H9 (cell line): ENCODE data around the gene CASK. TPM values are rescaled to one million over a fixed set of nuclear protein-coding genes. Genes with fewer than 3 reads are reported as not detected.

Source experiments
- DNase-seq: peaks from one replicate; pipeline ENCODE4 v3.0.0-alpha.2; 2017
- H2AFZ ChIP-seq: one replicate; pipeline ENCODE4 v1.6.1; 2013; ENCODE audit warnings: mild to moderate bottlenecking, low read length, control low read depth, moderate library complexity
- H2AK5ac ChIP-seq: 2 replicates; pipeline ENCODE4 v1.6.1; 2013; ENCODE audit warnings: low read length, control low read depth, mixed read lengths; ENCODE audit not compliant: insufficient read length
- H2BK120ac ChIP-seq: one replicate; pipeline ENCODE4 v1.6.1; 2013; ENCODE audit warnings: low read depth, mild to moderate bottlenecking, low read length, control low read depth, inconsistent platforms; ENCODE audit not compliant: poor library complexity, severe bottlenecking
- H2BK12ac ChIP-seq: 2 replicates; pipeline ENCODE4 v1.6.1; 2013; ENCODE audit warnings: low read length, control low read depth, mixed read lengths, low read depth; ENCODE audit not compliant: insufficient read length
- H2BK15ac ChIP-seq: 2 replicates; pipeline ENCODE4 v1.6.1; 2013; ENCODE audit warnings: low read depth, low read length, control low read depth
- H2BK20ac ChIP-seq: one replicate; pipeline ENCODE4 v1.6.1; 2013; ENCODE audit warnings: low read depth, mild to moderate bottlenecking, low read length, control low read depth, inconsistent platforms; ENCODE audit not compliant: poor library complexity, severe bottlenecking
- H2BK5ac ChIP-seq: 2 replicates; pipeline ENCODE4 v1.6.1; 2013; ENCODE audit warnings: low read length, control low read depth, mixed read lengths; ENCODE audit not compliant: insufficient read length
- H3K14ac ChIP-seq: 2 replicates; pipeline ENCODE4 v1.6.1; 2013; ENCODE audit warnings: low read length, control low read depth; ENCODE audit not compliant: insufficient read depth
- H3K18ac ChIP-seq: 2 replicates; pipeline ENCODE4 v1.6.1; 2013; ENCODE audit warnings: low read depth, mild to moderate bottlenecking, mixed read lengths, low read length, control low read depth; ENCODE audit not compliant: insufficient read length
- H3K23ac ChIP-seq: 2 replicates; pipeline ENCODE4 v1.6.1; 2013; ENCODE audit warnings: low read length, control low read depth, mixed read lengths, low read depth; ENCODE audit not compliant: insufficient read length
- H3K23me2 ChIP-seq: 2 replicates; pipeline ENCODE4 v1.6.1; 2013; ENCODE audit warnings: low read depth, mild to moderate bottlenecking, mixed read lengths, low read length, control low read depth; ENCODE audit not compliant: insufficient read length, poor library complexity, severe bottlenecking
- H3K27ac ChIP-seq: 2 replicates; pipeline ENCODE4 v1.5.1; 2013; ENCODE audit warnings: low read length, control low read depth, mixed read lengths, low read depth; ENCODE audit not compliant: insufficient read length
- H3K27me3 ChIP-seq: 2 replicates; pipeline ENCODE4 v1.6.1; 2013; ENCODE audit warnings: low read length, control low read depth, inconsistent platforms; ENCODE audit not compliant: insufficient read depth
- H3K4ac ChIP-seq: 2 replicates; pipeline ENCODE4 v1.6.1; 2013; ENCODE audit warnings: low read depth, mild to moderate bottlenecking, control low read depth, inconsistent platforms, low read length, moderate library complexity
- H3K4me1 ChIP-seq: 2 replicates; pipeline ENCODE4 v1.6.1; 2013; ENCODE audit warnings: low read length, control low read depth, inconsistent platforms; ENCODE audit not compliant: insufficient read depth
- H3K4me2 ChIP-seq: 2 replicates; pipeline ENCODE4 v1.6.1; 2013; ENCODE audit warnings: low read length, control low read depth, mixed read lengths; ENCODE audit not compliant: insufficient read length, insufficient read depth
- H3K56ac ChIP-seq: 2 replicates; pipeline ENCODE4 v1.6.1; 2013; ENCODE audit warnings: low read depth, mild to moderate bottlenecking, mixed read lengths, low read length, control low read depth; ENCODE audit not compliant: insufficient read length
- H3K79me1 ChIP-seq: 2 replicates; pipeline ENCODE4 v1.6.1; 2013; ENCODE audit warnings: low read depth, mild to moderate bottlenecking, moderate library complexity, low read length, control low read depth, inconsistent platforms; ENCODE audit not compliant: insufficient read depth, poor library complexity, severe bottlenecking
- H3K79me2 ChIP-seq: 2 replicates; pipeline ENCODE4 v1.6.1; 2013; ENCODE audit warnings: low read length, control low read depth, inconsistent platforms; ENCODE audit not compliant: insufficient read depth
- H3K9ac ChIP-seq: 2 replicates; pipeline ENCODE4 v1.6.1; 2013; ENCODE audit warnings: low read length, control low read depth, mixed read lengths; ENCODE audit not compliant: insufficient read length; ENCODE audit errors: extremely low read depth
- H3K9me3 ChIP-seq: one replicate; pipeline ENCODE4 v1.6.1; 2013; ENCODE audit warnings: low read depth, low read length, inconsistent platforms; ENCODE audit not compliant: control insufficient read depth
- H3T11ph ChIP-seq: one replicate; pipeline ENCODE4 v1.6.1; 2013; ENCODE audit warnings: mild to moderate bottlenecking, low read length, control low read depth, inconsistent platforms
- H4K20me1 ChIP-seq: one replicate; pipeline ENCODE4 v1.6.1; 2013; ENCODE audit not compliant: control insufficient read depth, insufficient read length, insufficient read depth
- H4K5ac ChIP-seq: 2 replicates; pipeline ENCODE4 v1.6.1; 2013; ENCODE audit warnings: low read depth, mild to moderate bottlenecking, mixed read lengths, low read length, control low read depth; ENCODE audit not compliant: insufficient read length
- H4K8ac ChIP-seq: replicated peaks from 2 replicates; pipeline ENCODE4 v1.6.1; 2013; ENCODE audit warnings: low read length, control low read depth, mixed read lengths, low read depth; ENCODE audit not compliant: insufficient read length
- H4K91ac ChIP-seq: 2 replicates; pipeline ENCODE4 v1.6.1; 2013; ENCODE audit warnings: low read depth, mild to moderate bottlenecking, moderate library complexity, mixed read lengths, low read length, control low read depth; ENCODE audit not compliant: insufficient read length
- H3K27ac Mint-ChIP-seq, 3 experiments: 2 replicates in 2 of 3; 3 replicates in 1 of 3; pipeline ENCODE4 v1.8.0; 2020 to 2021; ENCODE audit warnings: mixed read lengths in 3 of 3, mild to moderate bottlenecking in 1 of 3, moderate library complexity in 1 of 3
- H3K27me3 Mint-ChIP-seq: 2 replicates; pipeline ENCODE4 v1.8.0; 2021; ENCODE audit warnings: low read depth, mild to moderate bottlenecking, moderate library complexity, mixed read lengths
- H3K36me3 Mint-ChIP-seq, 3 experiments: 2 replicates in 2 of 3; 3 replicates in 1 of 3; pipeline ENCODE4 v1.8.0; 2020 to 2021; ENCODE audit warnings: low read depth in 3 of 3, mixed read lengths in 3 of 3; ENCODE audit not compliant: insufficient read depth in 1 of 3
- H3K4me1 Mint-ChIP-seq, 2 experiments: 2 replicates each; pipeline ENCODE4 v1.8.0; 2020; ENCODE audit warnings: mixed read lengths in 2 of 2
- H3K4me3 Mint-ChIP-seq, 2 experiments: 2 replicates in 1 of 2; 3 replicates in 1 of 2; pipeline ENCODE4 v1.8.0; 2020 to 2021; ENCODE audit warnings: mild to moderate bottlenecking in 2 of 2, mixed read lengths in 2 of 2, moderate library complexity in 1 of 2
- H3K9me3 Mint-ChIP-seq, 2 experiments: 2 replicates in 1 of 2; 3 replicates in 1 of 2; pipeline ENCODE4 v1.8.0; 2020; ENCODE audit warnings: mild to moderate bottlenecking in 2 of 2, mixed read lengths in 2 of 2, moderate library complexity in 1 of 2
- CTCF ChIP-seq: fragments of 200-600 bp; sonication (generic); conservative IDR thresholded peaks from 3 replicates; pipeline ENCODE4 v1.8.0; 2021; ENCODE audit warnings: antibody characterized with exemption, mild to moderate bottlenecking
- WGBS: extraction: QIAGEN DNeasy Blood & Tissue Kit; methylation state at CpG from one replicate; pipeline ENCODE4 v1.1.7; 2013; ENCODE audit warnings: missing lambda C conversion rate, low lambda C conversion rate, mixed read lengths; ENCODE audit not compliant: insufficient read length; ENCODE audit errors: extremely low coverage; 5-methylcytosine and 5-hydroxymethylcytosine counted together
- total RNA-seq: library from RNA; stranded (reverse); gene quantifications from 2 replicates; pipeline ENCODE4 v1.2.1, GENCODE V29; 2021

The CASK gene
- total RNA-seq, 1 experiment from 2014 or later = 44.1 TPM

GRCh38 chrX:41946989-41947612 lies 23.7 kb upstream of the CASK start:
- no peak for DNase-seq
- H3K56ac ChIP-seq = no peak overlapping the region
- no peak overlapping the region for H4K8ac ChIP-seq
- H3K79me2 ChIP-seq = no peaks in the 10 kb centered on the region
- no peaks in the 10 kb centered on the region for H3K9me3 ChIP-seq
- H2BK120ac ChIP-seq = no peak overlapping the region
- H2BK5ac ChIP-seq = no peak overlapping the region
- H3K4me1 Mint-ChIP-seq = peaks cover 19% of the 10 kb centered on the region in 2 experiments
- H3K23ac ChIP-seq = no peak overlapping the region
- no CpG with 5 or more reads among the region's 5 CpGs for WGBS
- no peak for TF ChIP-seq CTCF
- no peaks in the 10 kb centered on the region for H3K79me1 ChIP-seq
- H4K5ac ChIP-seq = no peak overlapping the region
- H3K27me3 ChIP-seq = no peaks in the 10 kb centered on the region
- no peak overlapping the region for H3K9ac ChIP-seq
- peak overlapping the region; percentile 24 for H3K27ac ChIP-seq
- peaks cover 21 to 36% of the 10 kb centered on the region in 2 experiments for H3K9me3 Mint-ChIP-seq
- H3K23me2 ChIP-seq = no peaks in the 10 kb centered on the region
- H2BK12ac ChIP-seq = no peak overlapping the region
- no peaks in the 10 kb centered on the region for H3K27me3 Mint-ChIP-seq
- H4K20me1 ChIP-seq = no peaks in the 10 kb centered on the region
- H3K4me3 Mint-ChIP-seq = no peak overlapping the region
- no peaks in the 10 kb centered on the region for H3K36me3 Mint-ChIP-seq
- no peak overlapping the region for H2BK20ac ChIP-seq
- H2AFZ ChIP-seq = no peak overlapping the region
- peak overlapping the region; percentile 8 for H3K4me2 ChIP-seq
- H3K18ac ChIP-seq = no peak overlapping the region
- H4K91ac ChIP-seq = no peak overlapping the region
- no peak overlapping the region for H3T11ph ChIP-seq
- H3K4me1 ChIP-seq = peaks cover 11% of the 10 kb centered on the region; the same call in 1 of the 2 replicates
- no peak overlapping the region for H3K14ac ChIP-seq
- no peak overlapping the region for H2BK15ac ChIP-seq
- peak overlapping the region in 2 of 3 experiments; percentile 39 to 59; a peak in 2 of 7 replicates for H3K27ac Mint-ChIP-seq
- H2AK5ac ChIP-seq = no peak overlapping the region
- no peak overlapping the region for H3K4ac ChIP-seq
